ENCODE measurements around the gene AOPEP.

Gene AOPEP

DNA sequence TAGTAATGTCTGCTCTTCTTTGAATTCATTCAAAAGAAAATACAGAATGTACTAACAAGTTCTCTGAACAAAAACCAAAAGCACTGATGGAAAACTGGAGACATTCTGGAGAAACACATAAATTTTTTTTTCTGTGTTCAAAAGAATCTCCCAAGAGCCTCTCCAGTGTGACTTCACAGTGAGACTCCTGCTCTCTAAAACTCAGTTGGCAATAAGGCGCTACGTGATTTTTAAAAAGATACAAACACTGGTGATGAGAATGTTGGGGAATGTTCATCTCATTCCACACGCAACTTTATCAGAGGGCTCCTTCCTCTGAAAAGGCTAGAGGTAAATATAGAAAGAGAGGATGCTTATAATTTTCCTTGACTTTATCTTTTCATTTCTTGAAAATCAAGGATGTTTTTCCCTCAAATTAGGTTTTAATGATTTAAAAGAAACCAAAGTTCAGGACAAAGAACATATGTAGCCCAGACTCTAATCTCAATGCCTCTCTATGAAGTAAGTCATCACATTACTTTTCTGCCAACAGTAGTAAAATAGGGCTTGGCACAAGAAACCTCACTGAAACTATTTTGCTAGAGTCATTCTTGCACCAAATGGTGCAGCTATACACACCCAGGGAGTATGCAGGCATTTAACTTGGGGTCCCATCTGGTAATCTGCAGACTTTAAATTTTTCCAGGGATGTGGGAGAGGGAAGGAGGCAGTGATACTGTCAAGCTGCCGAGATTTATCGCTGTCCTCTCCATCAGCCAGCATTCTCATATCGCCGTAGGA lies 12.9 kb upstream of the AOPEP start:
- Histone ChIP-seq H3K4me1 (ENCODE audit: control insufficient read depth, insufficient read depth, low read length) (no peaks in the 10 kb centered on the region), H3K4me3 (ENCODE audit: low read depth, low read length) (no peak overlapping the region), H3K27ac (ENCODE audit: extremely low read depth, low read depth, low read length) (no peak overlapping the region), H3K9me3 (ENCODE audit: control insufficient read depth, insufficient read depth, low read depth, low read length) (no peaks in the 10 kb centered on the region), H3K36me3 (ENCODE audit: control insufficient read depth in 2 of 2, insufficient read depth in 1 of 2, low read length in 2 of 2) (no peaks in the 10 kb centered on the region)
- no peak for TF ChIP-seq ZNF248 (tag by site-specific recombination; IDR thresholded peaks at IDR 0.05)
- TF ChIP-seq ZNF623 (tag by site-specific recombination; IDR thresholded peaks at IDR 0.05) = no peak
- no peak for TF ChIP-seq ZNF114 (tag by site-specific recombination; IDR thresholded peaks at IDR 0.05)
- no peak for TF ChIP-seq ZNF146 (tag by site-specific recombination; IDR thresholded peaks at IDR 0.05)
- TF ChIP-seq SALL2 (tag by site-specific recombination; IDR thresholded peaks at IDR 0.05; ENCODE audit: borderline replicate concordance) = no peak
- TF ChIP-seq ZFP69B (tag by site-specific recombination; IDR thresholded peaks at IDR 0.05) = no peak
- no peak for TF ChIP-seq ZNF175 (tag by site-specific recombination; IDR thresholded peaks at IDR 0.05)
- TF ChIP-seq, protein P1, sequence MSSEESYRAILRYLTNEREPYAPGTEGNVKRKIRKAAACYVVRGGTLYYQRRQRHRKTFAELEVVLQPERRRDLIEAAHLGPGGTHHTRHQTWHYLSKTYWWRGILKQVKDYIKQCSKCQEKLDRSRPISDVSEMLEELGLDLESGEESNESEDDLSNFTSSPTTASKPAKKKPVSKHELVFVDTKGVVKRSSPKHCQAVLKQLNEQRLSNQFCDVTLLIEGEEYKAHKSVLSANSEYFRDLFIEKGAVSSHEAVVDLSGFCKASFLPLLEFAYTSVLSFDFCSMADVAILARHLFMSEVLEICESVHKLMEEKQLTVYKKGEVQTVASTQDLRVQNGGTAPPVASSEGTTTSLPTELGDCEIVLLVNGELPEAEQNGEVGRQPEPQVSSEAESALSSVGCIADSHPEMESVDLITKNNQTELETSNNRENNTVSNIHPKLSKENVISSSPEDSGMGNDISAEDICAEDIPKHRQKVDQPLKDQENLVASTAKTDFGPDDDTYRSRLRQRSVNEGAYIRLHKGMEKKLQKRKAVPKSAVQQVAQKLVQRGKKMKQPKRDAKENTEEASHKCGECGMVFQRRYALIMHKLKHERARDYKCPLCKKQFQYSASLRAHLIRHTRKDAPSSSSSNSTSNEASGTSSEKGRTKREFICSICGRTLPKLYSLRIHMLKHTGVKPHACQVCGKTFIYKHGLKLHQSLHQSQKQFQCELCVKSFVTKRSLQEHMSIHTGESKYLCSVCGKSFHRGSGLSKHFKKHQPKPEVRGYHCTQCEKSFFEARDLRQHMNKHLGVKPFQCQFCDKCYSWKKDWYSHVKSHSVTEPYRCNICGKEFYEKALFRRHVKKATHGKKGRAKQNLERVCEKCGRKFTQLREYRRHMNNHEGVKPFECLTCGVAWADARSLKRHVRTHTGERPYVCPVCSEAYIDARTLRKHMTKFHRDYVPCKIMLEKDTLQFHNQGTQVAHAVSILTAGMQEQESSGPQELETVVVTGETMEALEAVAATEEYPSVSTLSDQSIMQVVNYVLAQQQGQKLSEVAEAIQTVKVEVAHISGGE (tag by site-specific recombination; conservative IDR thresholded peaks at IDR 0.05; ENCODE audit: low read depth) = no peak
- no peak for TF ChIP-seq ZNF785 (tag by site-specific recombination; IDR thresholded peaks at IDR 0.05)
- no peak for TF ChIP-seq ZNF366 (tag by site-specific recombination; conservative IDR thresholded peaks at IDR 0.05)
- POLR2A ChIA-PET = no interaction called here
- CTCF ChIA-PET = interaction anchor here (1.2 kb wide), 1 partner anchor 45 kb away, joined by 6 read pairs; no protein-coding TSS in a partner anchor

DNA sequence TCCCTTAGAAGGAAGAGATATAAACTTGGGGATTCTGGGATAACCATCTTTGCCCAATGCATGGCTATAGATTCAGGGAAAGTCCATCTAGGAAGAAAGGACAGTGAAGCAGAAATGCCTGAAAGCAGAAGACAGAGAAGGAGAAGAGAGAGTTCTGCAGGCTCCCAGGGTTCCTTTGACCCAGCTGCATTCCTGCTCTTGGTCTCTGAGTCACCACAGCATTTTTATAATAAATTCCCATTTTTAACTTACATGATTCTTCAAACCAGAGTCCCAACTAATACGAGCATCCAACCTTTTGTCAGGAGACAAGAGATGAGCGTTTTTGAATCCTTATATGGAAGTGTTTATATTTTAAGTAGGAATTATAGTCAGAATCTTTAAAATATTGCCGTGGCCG lies 12.0 kb upstream of the AOPEP start:
- no peaks in the 10 kb centered on the region for H3K36me3 ChIP-seq (ENCODE audit: control insufficient read depth in 2 of 2, insufficient read depth in 1 of 2, low read length in 2 of 2)
- CTCF ChIA-PET = interaction anchor here (0.6 kb wide), 1 partner anchor 17 kb away, joined by 5 read pairs; no protein-coding TSS in a partner anchor
- no peaks in the 10 kb centered on the region for H3K9me3 ChIP-seq (ENCODE audit: control insufficient read depth, insufficient read depth, low read depth, low read length)
- no peak overlapping the region for H3K27ac ChIP-seq (ENCODE audit: extremely low read depth, low read depth, low read length)
- H3K4me1 ChIP-seq (ENCODE audit: control insufficient read depth, insufficient read depth, low read length) = no peaks in the 10 kb centered on the region
- TF ChIP-seq ZNF677 (tag by site-specific recombination; IDR thresholded peaks at IDR 0.05) (no peak), ZNF521 (tag by site-specific recombination; IDR thresholded peaks at IDR 0.05) (no peak)
- TF ChIP-seq, protein P2, sequence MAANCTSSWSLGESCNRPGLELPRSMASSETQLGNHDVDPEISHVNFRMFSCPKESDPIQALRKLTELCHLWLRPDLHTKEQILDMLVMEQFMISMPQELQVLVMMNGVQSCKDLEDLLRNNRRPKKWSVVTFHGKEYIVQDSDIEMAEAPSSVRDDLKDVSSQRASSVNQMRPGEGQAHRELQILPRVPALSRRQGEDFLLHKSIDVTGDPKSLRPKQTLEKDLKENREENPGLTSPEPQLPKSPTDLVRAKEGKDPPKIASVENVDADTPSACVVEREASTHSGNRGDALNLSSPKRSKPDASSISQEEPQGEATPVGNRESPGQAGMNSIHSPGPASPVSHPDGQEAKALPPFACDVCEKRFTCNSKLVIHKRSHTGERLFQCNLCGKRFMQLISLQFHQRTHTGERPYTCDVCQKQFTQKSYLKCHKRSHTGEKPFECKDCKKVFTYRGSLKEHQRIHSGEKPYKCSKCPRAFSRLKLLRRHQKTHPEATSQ (tag by site-specific recombination; IDR thresholded peaks at IDR 0.05) = no peak
- no peak overlapping the region for H3K4me3 ChIP-seq (ENCODE audit: low read depth, low read length)
- POLR2A ChIA-PET = no interaction called here

DNA sequence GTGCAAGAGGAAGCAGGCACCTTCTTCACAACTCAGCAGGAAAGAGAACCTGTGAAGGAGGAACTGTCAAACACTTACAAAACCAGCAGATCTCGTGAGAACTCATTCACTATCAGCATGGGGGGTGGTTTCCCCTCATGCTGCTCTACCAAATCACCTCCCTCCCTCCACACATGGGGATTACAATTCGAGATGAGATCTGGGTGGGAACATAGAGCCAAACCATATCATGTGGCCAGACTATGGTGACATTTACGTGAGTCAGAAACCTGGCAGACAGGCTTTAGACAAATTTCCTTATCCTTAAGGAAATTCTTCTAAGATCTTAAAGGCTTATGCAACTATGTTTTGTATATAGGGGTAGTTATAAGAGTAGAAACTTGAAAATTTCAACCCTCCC lies 8.7 kb upstream of the AOPEP start:
- CTCF ChIA-PET = interaction anchor here (0.5 to 1.6 kb wide), 4 partner anchors 37 to 1516 kb away, joined by 3 to 4 read pairs (median 3); no protein-coding TSS in a partner anchor

More for the DNA sequence above, 8.7 kb upstream of the AOPEP start:
- no peaks in the 10 kb centered on the region for H3K36me3 ChIP-seq (ENCODE audit: control insufficient read depth in 2 of 2, insufficient read depth in 1 of 2, low read length in 2 of 2)
- H3K4me1 ChIP-seq (ENCODE audit: control insufficient read depth, insufficient read depth, low read length) = no peaks in the 10 kb centered on the region
- H3K27ac ChIP-seq (ENCODE audit: extremely low read depth, low read depth, low read length) = no peak overlapping the region
- TF ChIP-seq ZFP69B (tag by site-specific recombination; IDR thresholded peaks at IDR 0.05) (no peak), ZNF707 (tag by site-specific recombination; IDR thresholded peaks at IDR 0.05) (no peak), ZNF366 (tag by site-specific recombination; conservative IDR thresholded peaks at IDR 0.05) (no peak)
- TF ChIP-seq, protein P3, sequence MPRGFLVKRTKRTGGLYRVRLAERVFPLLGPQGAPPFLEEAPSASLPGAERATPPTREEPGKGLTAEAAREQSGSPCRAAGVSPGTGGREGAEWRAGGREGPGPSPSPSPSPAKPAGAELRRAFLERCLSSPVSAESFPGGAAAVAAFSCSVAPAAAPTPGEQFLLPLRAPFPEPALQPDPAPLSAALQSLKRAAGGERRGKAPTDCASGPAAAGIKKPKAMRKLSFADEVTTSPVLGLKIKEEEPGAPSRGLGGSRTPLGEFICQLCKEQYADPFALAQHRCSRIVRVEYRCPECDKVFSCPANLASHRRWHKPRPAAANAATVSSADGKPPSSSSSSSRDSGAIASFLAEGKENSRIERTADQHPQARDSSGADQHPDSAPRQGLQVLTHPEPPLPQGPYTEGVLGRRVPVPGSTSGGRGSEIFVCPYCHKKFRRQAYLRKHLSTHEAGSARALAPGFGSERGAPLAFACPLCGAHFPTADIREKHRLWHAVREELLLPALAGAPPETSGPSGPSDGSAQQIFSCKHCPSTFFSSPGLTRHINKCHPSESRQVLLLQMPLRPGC (tag by site-specific recombination; IDR thresholded peaks at IDR 0.05) = no peak
- no peaks in the 10 kb centered on the region for H3K9me3 ChIP-seq (ENCODE audit: control insufficient read depth, insufficient read depth, low read depth, low read length)
- POLR2A ChIA-PET = no interaction called here
- H3K4me3 ChIP-seq (ENCODE audit: low read depth, low read length) = no peak overlapping the region

Data from HEK293 (cell line).